GM12878 (cell line): Measurements from ENCODE around the gene NRP2. TPM values are rescaled to one million over a fixed set of nuclear protein-coding genes. Genes with fewer than 3 reads are reported as not detected.

Source experiments
- ATAC-seq: fragments of 200-7000 bp; cut with Tn5 transposase; 3 replicates; pipeline ENCODE4 v1.9.1; 2020; ENCODE audit warnings: mild to moderate bottlenecking, moderate library complexity
- BruUV-seq: library from RNA; stranded (reverse); fragments of 400-500 nt; replicated peaks from 2 replicates; lab custom pipeline; 2021; lab: Mats Ljungman, UMichigan
- CTCF ChIA-PET: fragments of 300-600 bp; sonication (Branson Sonifier 250); formaldehyde crosslinking; extraction: SDS; loops from one replicate; lab custom pipeline; 2021; ENCODE audit warnings: inconsistent platforms; lab: Yijun Ruan, JAX
- POLR2A ChIA-PET: fragments of 350-600 bp; formaldehyde crosslinking; extraction: SDS; loops from one replicate; lab custom pipeline; 2021; ENCODE audit warnings: inconsistent platforms; lab: Charles Lee
- RAD21 ChIA-PET: fragments of 300-600 bp; sonication (Branson Sonifier 250); formaldehyde crosslinking; loops from one replicate; lab custom pipeline; 2023; ENCODE audit warnings: antibody characterized with exemption; ENCODE audit not compliant: unreplicated experiment; lab: Charles Lee
- SMC1A ChIA-PET: fragments of 300-600 bp; sonication (Branson Sonifier 250); formaldehyde crosslinking; loops from one replicate; lab custom pipeline; 2023; ENCODE audit not compliant: unreplicated experiment, uncharacterized antibody; lab: Charles Lee
- DNase-seq: peaks from one replicate; pipeline ENCODE4 v3.0.0-alpha.2; 2011; ENCODE audit warnings: low read depth, low spot score
- FAIRE-seq: peaks from 3 replicates; lab custom pipeline; 2011; peaks lifted over from hg19 to GRCh38; lab: Jason Lieb, UNC
- H2AFZ ChIP-seq: 2 replicates; pipeline ENCODE4 v1.6.0; 2011; ENCODE audit warnings: low read depth, low read length, control low read depth; ENCODE audit not compliant: control insufficient read depth
- H3K27ac ChIP-seq: 2 replicates; pipeline ENCODE4 v1.5.1; 2011; ENCODE audit warnings: control low read depth; ENCODE audit not compliant: control insufficient read depth, insufficient read depth
- H3K27me3 ChIP-seq, 2 experiments: replicated peaks in 1 of 2; 2 replicates each; pipeline versions ENCODE4 v1.6.0 to v1.6.1; 2011; ENCODE audit warnings: low read length in 1 of 2; ENCODE audit not compliant: control insufficient read depth in 2 of 2, insufficient read depth in 2 of 2
- H3K36me3 ChIP-seq, 2 experiments: 2 replicates each; pipeline ENCODE4 v1.5.1; 2011; ENCODE audit warnings: low read length in 1 of 2; ENCODE audit not compliant: control insufficient read depth in 2 of 2, insufficient read depth in 2 of 2
- H3K4me1 ChIP-seq: 2 replicates; pipeline ENCODE4 v1.6.1; 2011; ENCODE audit warnings: mild to moderate bottlenecking, low read length, moderate library complexity, mixed read lengths; ENCODE audit not compliant: control insufficient read depth, insufficient read depth
- H3K4me2 ChIP-seq: 2 replicates; pipeline ENCODE4 v1.6.0; 2011; ENCODE audit warnings: control low read depth; ENCODE audit not compliant: control insufficient read depth, insufficient read depth
- H3K4me3 ChIP-seq: fragments of 200-600 bp; sonication (generic); 2 replicates; pipeline ENCODE4 v1.5.1; 2016
- H3K79me2 ChIP-seq: 2 replicates; pipeline ENCODE4 v1.6.0; 2011; ENCODE audit warnings: low read length; ENCODE audit not compliant: control insufficient read depth, insufficient read depth
- H3K9ac ChIP-seq: 2 replicates; pipeline ENCODE4 v1.8.0; 2011; ENCODE audit warnings: low read length, control low read depth, mixed read lengths; ENCODE audit not compliant: control insufficient read depth, insufficient read depth
- H3K9me3 ChIP-seq: replicated peaks from 3 replicates; pipeline ENCODE4 v1.5.1; 2011; ENCODE audit warnings: mild to moderate bottlenecking, low read length; ENCODE audit not compliant: control insufficient read depth, insufficient read depth
- H4K20me1 ChIP-seq: 2 replicates; pipeline ENCODE4 v1.6.0; 2011; ENCODE audit not compliant: control insufficient read depth, insufficient read depth
- BACH1 ChIP-seq: fragments of 450-650 bp; IDR thresholded peaks from 2 replicates; pipeline ENCODE4 v1.6.1; 2017; ENCODE audit warnings: mild to moderate bottlenecking, borderline replicate concordance
- BCL11A ChIP-seq: IDR thresholded peaks from 2 replicates; pipeline ENCODE4 v1.6.1; 2011; ENCODE audit warnings: low read depth, low read length
- BRCA1 ChIP-seq: IDR thresholded peaks from 2 replicates; pipeline ENCODE4 v1.6.1; 2011; ENCODE audit warnings: low read depth, low read length, improper control_type of control experiment
- FOXK2 ChIP-seq: fragments of 450-650 bp; IDR thresholded peaks from 2 replicates; pipeline ENCODE4 v1.6.1; 2017; ENCODE audit warnings: mild to moderate bottlenecking, moderate library complexity
- IKZF2 ChIP-seq, 2 experiments: fragments of 450-650 bp; IDR thresholded peaks; 2 replicates each; pipeline ENCODE4 v1.6.1; 2017; ENCODE audit warnings: mild to moderate bottlenecking in 2 of 2, moderate library complexity in 2 of 2
- MYB ChIP-seq: fragments of 150-350 bp; IDR thresholded peaks from 2 replicates; pipeline ENCODE4 v1.6.1; 2014; ENCODE audit warnings: mild to moderate bottlenecking, low read depth, low read length, borderline replicate concordance
- SIX5 ChIP-seq: IDR thresholded peaks from 2 replicates; pipeline ENCODE4 v1.6.1; 2011; ENCODE audit warnings: mild to moderate bottlenecking, low read depth, low read length, moderate library complexity; ENCODE audit not compliant: severe bottlenecking
- SMAD5 ChIP-seq: IDR thresholded peaks from 2 replicates; pipeline ENCODE4 v1.6.1; 2016; ENCODE audit warnings: antibody characterized with exemption, low read depth
- SMC3 ChIP-seq: IDR thresholded peaks from 2 replicates; pipeline ENCODE4 v1.6.1; 2011; ENCODE audit warnings: low read length, improper control_type of control experiment, borderline replicate concordance
- SRF ChIP-seq, 2 experiments: IDR thresholded peaks; 2 replicates each; pipeline ENCODE4 v1.6.1; 2011; ENCODE audit warnings: low read depth in 2 of 2, low read length in 2 of 2, mild to moderate bottlenecking in 1 of 2, moderate library complexity in 1 of 2
- TCF12 ChIP-seq: IDR thresholded peaks from 2 replicates; pipeline ENCODE4 v1.6.1; 2011; ENCODE audit warnings: low read depth, mild to moderate bottlenecking, low read length
- ZNF217 ChIP-seq: fragments of 450-650 bp; IDR thresholded peaks from 2 replicates; pipeline ENCODE4 v1.6.1; 2017; ENCODE audit warnings: antibody characterized with exemption, mild to moderate bottlenecking
- ZNF24 ChIP-seq: fragments of 450-650 bp; IDR thresholded peaks from 2 replicates; pipeline ENCODE4 v1.6.1; 2017; ENCODE audit warnings: antibody characterized with exemption, mild to moderate bottlenecking
- ZNF274 ChIP-seq: IDR thresholded peaks from one replicate; pipeline ENCODE4 v1.8.0; 2011; ENCODE audit not compliant: insufficient read length, insufficient read depth
- WGBS: methylation state at CpG from one replicate; pipeline ENCODE4 v1.1.6; 2016; ENCODE audit warnings: low lambda C conversion rate; ENCODE audit not compliant: insufficient replicate concordance, insufficient coverage; ENCODE audit errors: missing lambda C conversion rate; 5-methylcytosine and 5-hydroxymethylcytosine counted together
- in situ Hi-C: fragments of 300-500 bp; cut with MboI; formaldehyde crosslinking; loops from 9 replicates; pipeline ENCODE4 v1.14.3; 2018; ENCODE audit warnings: mixed read lengths
- intact Hi-C: fragments of 100-400 bp; cut with micrococcal nuclease; formaldehyde crosslinking; loops from one replicate; pipeline ENCODE4 v1.14.2; 2022; ENCODE audit not compliant: unreplicated experiment
- polyA plus RNA-seq, 11 experiments: library from polyadenylated mRNA; depleted of rRNA in 4 of 11; unstranded in 6 of 11; stranded (reverse) in 5 of 11; fragments of >200 nt; fragmentation: Nextera tagmentation in 4 of 11; fragmentation: Illumina TruSeq in 1 of 11; extraction: Ambion mirVana in 4 of 11; extraction: Trizol in 1 of 11; gene quantifications; 1 replicate in 1 of 11; 2 replicates in 10 of 11; pipeline versions ENCODE4 v1.2.1 to v1.2.3, GENCODE V29; 2011 to 2016; ENCODE audit warnings: inconsistent platforms in 2 of 11, missing spikeins in 2 of 11, low read depth in 1 of 11
- total RNA-seq, 4 experiments: library from RNA; depleted of rRNA in 3 of 4; stranded (reverse); fragments of >200 nt in 3 of 4; fragmentation: Illumina TruSeq in 1 of 4; extraction: Trizol in 1 of 4; gene quantifications; 2 replicates each; pipeline versions ENCODE4 v1.2.1 to v1.2.3, GENCODE V29; 2013 to 2021
- TF ChIP-seq, protein P1 (sequence below): fragments of 450-650 bp; formaldehyde crosslinking; IDR thresholded peaks from 2 replicates; pipeline ENCODE4 v1.4.0; 2020; ENCODE audit warnings: mild to moderate bottlenecking, moderate library complexity
- TF ChIP-seq, protein P2 (sequence below): IDR thresholded peaks from 2 replicates; pipeline ENCODE4 v1.6.1; 2011; ENCODE audit warnings: mild to moderate bottlenecking, low read depth, low read length, moderate library complexity; ENCODE audit not compliant: insufficient replicate concordance

Gene NRP2
- total and polyA plus RNA-seq, 10 of the 15 experiments (the other 5 are each of a cell fraction or from before 2014, with no cell fraction given): 0.06 to 1.2 (median 0.46) TPM

- intact Hi-C loops (no loop called here), in situ Hi-C loops (loop anchor here (25.0 kb wide), 1 partner anchor 1614 kb away; no protein-coding TSS in a partner anchor)
- no peaks in the 10 kb centered on the region for H4K20me1 ChIP-seq
- ChIA-PET SMC1A (interaction anchor here (0.8 to 1.5 kb wide), 4 partner anchors 8 to 48 kb away, joined by 3 to 6 read pairs (median 4); no protein-coding TSS in a partner anchor), POLR2A (no interaction called here), RAD21 (interaction anchor here (1.3 to 2.6 kb wide), 2 partner anchors 8 to 44 kb away, joined by 4 to 10 read pairs; no protein-coding TSS in a partner anchor), CTCF (interaction anchor here (1.3 to 4.3 kb wide), 3 partner anchors 11 to 48 kb away, joined by 5 to 22 read pairs (median 9); no protein-coding TSS in a partner anchor)
- no peaks in the 10 kb centered on the region for H3K9me3 ChIP-seq
- H3K36me3 ChIP-seq: no peaks in the 10 kb centered on the region
- TF ChIP-seq, protein P1, sequence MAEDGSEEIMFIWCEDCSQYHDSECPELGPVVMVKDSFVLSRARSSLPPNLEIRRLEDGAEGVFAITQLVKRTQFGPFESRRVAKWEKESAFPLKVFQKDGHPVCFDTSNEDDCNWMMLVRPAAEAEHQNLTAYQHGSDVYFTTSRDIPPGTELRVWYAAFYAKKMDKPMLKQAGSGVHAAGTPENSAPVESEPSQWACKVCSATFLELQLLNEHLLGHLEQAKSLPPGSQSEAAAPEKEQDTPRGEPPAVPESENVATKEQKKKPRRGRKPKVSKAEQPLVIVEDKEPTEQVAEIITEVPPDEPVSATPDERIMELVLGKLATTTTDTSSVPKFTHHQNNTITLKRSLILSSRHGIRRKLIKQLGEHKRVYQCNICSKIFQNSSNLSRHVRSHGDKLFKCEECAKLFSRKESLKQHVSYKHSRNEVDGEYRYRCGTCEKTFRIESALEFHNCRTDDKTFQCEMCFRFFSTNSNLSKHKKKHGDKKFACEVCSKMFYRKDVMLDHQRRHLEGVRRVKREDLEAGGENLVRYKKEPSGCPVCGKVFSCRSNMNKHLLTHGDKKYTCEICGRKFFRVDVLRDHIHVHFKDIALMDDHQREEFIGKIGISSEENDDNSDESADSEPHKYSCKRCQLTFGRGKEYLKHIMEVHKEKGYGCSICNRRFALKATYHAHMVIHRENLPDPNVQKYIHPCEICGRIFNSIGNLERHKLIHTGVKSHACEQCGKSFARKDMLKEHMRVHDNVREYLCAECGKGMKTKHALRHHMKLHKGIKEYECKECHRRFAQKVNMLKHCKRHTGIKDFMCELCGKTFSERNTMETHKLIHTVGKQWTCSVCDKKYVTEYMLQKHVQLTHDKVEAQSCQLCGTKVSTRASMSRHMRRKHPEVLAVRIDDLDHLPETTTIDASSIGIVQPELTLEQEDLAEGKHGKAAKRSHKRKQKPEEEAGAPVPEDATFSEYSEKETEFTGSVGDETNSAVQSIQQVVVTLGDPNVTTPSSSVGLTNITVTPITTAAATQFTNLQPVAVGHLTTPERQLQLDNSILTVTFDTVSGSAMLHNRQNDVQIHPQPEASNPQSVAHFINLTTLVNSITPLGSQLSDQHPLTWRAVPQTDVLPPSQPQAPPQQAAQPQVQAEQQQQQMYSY (CRISPR knock-in tag): no peak
- TF ChIP-seq SRF (IDR thresholded peaks at IDR 0.05; ENCODE audit: low read depth in 2 of 2, low read length in 2 of 2) (no peak), TCF12 (no peak), ZNF274 (no peak), BACH1 (no peak), IKZF2 (IDR thresholded peaks at IDR 0.05) (no peak), SMC3 (no peak), ZNF24 (no peak), BRCA1 (no peak), ZNF217 (no peak), FOXK2 (no peak), BCL11A (no peak), SMAD5 (no peak), SIX5 (no peak), MYB (no peak)
- TF ChIP-seq, protein P2, sequence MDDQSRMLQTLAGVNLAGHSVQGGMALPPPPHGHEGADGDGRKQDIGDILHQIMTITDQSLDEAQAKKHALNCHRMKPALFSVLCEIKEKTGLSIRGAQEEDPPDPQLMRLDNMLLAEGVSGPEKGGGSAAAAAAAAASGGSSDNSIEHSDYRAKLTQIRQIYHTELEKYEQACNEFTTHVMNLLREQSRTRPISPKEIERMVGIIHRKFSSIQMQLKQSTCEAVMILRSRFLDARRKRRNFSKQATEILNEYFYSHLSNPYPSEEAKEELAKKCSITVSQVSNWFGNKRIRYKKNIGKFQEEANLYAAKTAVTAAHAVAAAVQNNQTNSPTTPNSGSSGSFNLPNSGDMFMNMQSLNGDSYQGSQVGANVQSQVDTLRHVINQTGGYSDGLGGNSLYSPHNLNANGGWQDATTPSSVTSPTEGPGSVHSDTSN: no peak
- FAIRE-seq (no peak), ATAC-seq (no peak), DNase-seq (no peak)
- no peaks in the 10 kb centered on the region for H3K79me2 ChIP-seq
- H3K4me1 ChIP-seq: peaks cover 12% of the 10 kb centered on the region
- H2AFZ ChIP-seq: no peak overlapping the region
- H3K27ac ChIP-seq: no peak overlapping the region
- no peak overlapping the region for H3K4me3 ChIP-seq
- H3K9ac ChIP-seq: no peak overlapping the region
- no peak overlapping the region for H3K4me2 ChIP-seq
- H3K27me3 ChIP-seq: no peaks in the 10 kb centered on the region
- 100% methylated on average over 2 of the region's 2 CpGs for WGBS
- BruUV-seq: no TSS peak
Measured at GRCh38 chr2:205723179-205723578, 40.9 kb downstream of the NRP2 start.
